Measurements from ENCODE around the gene ZNF83.
"Not testable (repeated sequence)": the region's sequence is repeated elsewhere in the genome, so short reads cannot be mapped to it uniquely, and the experiment has no call there.

Gene ZNF83

DNA sequence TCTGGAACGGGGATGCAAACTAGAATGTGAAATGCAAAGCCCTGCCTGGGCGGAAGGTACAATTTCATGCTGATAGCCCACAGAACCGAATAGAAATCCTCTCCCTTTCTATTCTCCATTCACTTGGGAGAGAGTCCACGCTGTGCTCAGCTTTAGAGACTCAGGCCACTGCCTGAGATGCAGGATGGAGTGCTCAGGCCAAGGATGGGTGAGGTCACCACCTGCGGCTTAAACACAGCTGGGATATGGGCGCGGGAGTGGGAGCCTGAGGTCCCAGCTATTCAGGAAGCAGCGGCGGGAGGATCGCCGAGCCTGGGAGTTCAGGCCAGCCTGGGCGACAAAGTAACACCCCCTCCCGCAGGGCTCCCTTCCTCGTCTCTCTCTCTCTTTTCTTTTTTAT, 446 bp upstream of the ZNF83 start:
- no peak for DNase-seq

DNA sequence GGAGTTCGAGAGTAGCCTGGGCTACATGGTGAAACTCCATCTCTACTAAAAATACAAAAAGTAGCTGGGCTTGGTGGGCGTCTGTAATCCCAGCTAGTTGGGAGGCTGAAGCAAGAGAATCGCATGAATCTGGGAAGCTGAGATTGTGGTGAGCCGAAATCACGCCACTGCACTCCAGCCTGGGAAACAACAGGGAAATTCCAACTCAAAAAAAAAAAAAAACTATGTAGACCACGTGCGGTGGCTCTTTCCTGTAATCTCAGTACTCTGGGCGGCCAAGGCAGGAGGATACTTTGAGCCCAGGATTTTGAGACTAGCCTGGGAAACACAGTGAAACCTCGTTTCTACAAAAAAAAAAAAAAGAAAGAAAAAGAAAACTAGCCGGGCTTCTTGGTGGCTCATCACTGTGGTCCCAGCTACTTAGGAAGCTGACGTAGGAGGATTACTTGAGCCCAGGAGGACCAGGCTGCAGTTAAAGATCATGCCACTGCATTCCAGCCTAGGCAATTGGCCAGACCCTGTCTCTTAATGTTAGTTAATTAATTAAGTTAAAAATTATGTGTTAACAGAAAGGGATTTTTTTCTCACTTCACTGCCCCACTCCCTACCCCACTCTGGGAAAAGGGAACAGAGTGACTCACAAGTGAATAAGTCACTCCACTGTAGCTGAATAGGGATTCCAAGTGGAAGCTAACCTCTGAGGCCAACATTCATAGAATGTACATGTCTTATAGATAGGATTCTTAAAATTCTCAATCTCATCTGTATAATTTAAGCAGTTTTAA, 2.2 kb downstream of the ZNF83 start:
- no peak for DNase-seq

DNA sequence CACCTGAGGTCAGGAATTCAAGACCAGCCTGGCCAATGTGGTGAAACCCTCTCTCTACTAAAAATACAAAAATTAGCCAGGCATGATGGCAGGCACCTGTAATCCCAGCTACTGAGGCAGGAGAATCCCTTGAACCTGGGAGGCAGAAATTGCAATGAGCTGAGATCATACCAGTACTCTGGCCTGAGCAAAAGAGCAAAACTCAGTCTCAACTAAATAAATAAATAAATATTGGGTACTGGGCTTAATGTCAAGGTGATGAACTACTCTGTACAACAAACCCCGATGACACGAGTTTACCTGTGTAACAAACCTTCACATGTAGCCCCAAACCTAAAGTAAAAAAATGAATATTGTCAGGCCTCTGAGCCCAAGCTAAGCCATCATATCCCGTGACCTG, 10.7 kb downstream of the ZNF83 start:
- DNase-seq = not testable (repeated sequence)

DNA sequence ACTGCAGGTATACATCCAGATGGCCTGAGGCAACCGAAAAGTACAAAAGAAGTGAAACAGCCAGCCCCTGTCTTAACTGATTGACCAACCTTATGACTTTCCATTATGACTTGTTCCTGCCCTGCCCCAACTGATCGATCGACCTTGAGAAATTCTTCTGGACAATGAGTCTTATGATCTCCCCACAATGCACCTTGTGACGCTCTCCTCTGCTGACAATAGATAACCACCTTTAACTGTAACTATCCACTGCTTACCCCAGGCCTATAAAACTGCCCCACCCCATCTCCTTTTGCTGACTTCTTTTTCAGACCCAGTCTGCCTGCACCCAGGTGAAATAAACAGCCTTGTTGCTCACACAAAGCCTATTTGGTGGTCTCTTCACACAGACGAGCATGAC, 11.2 kb downstream of the ZNF83 start:
- no peak for DNase-seq

DNA sequence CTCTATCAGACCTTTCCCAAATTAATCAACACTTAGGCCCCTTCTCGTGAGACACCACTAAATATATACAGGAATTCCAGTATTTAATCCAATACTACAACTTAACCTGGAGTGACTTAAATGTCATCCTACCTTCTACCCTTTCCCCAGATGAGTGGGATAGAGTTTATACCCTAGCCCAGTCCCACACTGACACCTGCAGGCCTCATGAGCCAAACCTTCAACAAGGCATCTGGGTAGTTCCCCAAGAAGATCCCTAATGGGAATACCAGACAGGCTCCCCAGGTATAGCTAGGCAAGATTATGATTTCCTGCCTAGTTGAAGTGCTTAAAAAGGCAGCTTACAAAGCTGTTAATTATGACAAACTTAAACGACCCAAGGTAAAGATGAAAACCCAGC, 15.9 kb downstream of the ZNF83 start:
- DNase-seq = no peak

DNA sequence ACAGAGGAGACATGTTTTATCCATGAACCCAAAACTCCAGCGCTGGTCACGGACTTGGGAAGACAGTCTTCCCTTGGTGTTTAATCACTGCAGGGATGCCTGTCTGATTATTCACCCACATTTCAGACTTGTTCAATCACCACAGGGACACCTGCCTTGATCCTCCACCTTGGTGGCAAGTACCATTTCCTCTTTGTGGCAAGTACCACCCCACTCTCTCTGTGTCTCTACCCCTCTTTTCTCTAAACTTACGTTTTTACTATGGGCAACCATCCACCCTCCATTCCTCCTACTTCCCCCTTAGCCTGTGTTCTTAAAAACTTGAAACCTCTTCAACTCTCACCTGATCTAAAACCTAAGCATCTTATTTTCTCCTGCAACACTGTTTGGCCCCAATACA, 16.8 kb downstream of the ZNF83 start:
- no peak for DNase-seq

DNA sequence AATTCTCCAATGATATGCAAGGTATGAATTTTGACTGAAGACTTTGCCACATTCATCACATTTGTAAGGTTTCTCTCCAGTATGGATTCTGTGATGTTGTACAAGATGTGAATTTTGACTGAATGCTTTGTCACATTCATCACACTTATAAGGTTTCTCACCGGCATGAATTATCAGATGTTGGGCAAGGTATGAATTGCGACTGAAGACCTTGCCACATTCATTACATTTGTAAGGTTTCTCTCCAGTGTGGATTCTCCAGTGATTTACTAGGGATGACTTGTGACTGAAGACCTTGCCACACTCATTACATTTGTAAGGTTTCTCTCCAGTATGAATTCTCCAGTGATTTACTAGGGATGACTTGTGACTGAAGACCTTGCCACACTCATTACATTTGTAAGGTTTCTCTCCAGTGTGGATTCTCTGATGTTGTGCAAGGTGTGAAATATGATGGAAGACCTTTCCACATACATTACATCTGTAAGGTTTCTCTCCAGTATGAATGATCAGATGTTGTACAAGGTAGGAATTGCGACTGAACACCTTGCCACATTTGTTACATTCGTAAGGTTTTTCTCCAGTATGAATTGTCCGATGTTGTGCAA, 24.8 kb downstream of the ZNF83 start:
- no peak for DNase-seq

DNA sequence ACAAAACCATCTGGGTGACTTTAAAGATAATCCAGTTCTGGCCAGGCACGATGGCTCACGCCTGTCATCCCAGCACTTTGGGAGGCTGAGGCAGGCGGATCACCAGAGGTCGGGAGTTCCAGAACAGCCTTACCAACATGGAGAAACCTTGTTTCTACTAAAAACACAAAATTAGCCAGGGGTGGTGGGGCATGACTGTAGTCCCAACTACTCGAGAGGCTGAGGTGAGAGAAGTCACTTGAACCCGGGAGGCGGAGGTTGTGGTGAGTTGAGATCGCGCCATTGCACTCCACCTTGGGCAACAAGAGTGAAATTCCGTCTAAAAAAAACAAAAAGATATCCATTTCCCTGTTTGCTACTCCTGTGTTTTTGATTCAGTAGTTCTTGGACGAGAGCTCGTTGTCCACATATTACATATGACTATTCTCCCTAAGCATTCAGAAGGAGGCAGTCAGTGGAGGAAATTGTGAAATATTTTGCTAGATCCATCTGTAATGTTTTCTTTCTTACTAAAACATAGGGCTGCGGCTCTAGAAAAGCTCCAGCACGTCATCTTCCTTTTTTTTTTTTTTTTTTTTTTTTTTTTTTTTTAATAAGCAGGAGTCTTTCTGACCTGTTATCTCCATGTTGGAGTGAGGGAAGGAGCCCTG, 34.5 kb downstream of the ZNF83 start:
- no peak for DNase-seq

DNA sequence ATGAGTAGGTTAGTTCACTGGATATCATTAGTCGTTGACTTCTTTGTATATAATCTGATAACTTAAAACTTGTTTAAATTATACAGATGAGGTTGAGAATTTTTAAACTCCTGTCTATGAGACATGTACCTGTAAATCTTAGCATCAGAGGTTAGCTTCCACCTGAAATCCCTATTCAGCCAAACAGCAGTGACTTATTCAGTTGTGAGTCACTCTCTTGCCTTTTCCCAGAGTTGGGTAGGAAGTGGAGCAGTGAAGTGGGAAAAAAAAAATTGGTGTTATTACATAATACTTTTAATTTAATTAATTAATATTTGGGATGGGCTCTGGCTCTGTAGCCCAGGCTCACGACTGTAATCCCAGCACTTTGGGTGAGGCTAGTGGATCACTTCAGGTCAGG, 35.2 kb downstream of the ZNF83 start:
- no peak for DNase-seq

DNA sequence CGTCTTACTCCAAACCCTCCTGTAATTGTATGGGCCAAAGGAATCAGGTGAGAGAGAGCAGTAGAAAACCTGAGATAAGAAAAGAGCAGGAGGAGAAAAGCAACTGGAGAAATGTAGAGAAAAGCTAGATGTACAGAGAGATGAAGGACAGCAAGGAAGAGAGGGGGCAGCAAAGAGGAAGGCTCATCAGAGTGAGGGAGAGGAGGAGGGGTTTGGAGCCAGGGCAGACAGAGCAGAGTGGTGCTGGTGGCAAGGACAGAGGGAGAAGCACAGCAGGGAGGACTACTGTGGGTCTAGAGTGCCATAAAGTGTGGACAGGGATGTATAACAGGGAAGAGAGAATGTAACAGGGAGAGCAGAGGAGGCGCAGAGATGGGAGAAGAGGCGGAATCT, 36.2 kb downstream of the ZNF83 start:
- not testable (repeated sequence) for DNase-seq

DNA sequence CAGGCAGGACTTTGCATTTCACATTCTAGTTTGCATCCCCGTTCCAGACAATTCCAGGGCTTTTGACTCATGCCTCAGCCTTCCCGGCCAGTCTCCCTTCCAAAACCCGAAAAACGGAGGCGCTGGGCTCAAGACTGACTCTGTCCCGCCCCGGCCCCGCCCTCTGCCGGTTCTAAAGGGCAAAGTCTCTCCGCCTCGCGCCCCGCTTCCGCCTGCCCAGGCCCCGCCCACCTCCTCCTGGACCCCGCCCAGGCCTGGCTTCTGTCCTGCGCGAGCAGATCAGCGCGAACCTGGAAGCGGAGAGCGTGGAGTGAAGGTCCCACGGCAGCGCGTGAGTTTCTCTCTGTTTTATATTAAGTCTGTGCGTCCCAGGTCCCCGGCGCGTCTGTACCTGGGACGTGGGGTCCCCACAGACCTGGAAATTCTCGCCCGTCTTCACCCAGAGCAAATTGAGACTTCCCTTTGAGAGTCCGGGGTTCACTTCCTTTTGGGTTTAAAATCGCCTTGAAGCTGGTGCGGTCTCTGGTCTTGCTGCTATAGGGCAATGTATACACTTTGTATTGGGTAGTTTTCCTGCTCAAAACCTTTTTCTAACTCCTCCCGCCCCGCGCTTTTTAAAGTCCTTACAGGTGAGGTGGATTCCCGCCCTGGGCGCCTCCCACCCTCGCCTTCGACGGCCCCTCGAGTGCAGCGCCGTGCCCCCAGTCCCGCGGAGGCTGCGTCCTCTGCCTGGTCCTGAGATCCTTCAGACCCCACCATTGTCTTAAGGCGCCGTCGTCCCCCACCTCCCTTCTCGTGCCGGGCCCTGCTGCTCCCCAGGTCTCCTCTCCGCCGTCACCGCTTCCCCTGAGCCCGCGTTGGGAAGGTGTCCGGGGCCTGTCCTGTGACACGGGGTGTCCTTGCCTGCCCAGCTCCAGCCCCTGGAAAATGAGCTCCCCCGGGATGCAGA, 36.9 kb downstream of the ZNF83 start:
- peak; percentile 96 for DNase-seq

DNA sequence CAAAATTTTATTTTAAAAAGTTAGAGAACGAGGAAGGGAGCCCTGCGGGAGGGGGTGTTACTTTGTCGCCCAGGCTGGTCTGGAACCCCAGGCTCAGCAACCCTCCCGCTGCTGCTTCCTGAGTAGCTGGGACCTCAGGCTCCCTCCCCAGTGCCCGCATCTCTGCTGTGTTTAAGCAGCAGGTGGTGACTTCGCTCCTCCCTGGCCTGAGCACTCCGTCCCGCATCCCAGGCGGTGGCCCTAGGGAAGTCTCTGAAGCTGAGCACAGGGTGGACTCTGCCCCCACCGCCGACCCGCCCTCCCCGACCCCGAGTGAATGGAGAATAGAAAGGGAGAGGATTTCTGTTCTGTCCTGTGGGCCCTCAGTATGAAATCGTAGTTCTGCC, 37.5 kb downstream of the ZNF83 start:
- no peak for DNase-seq

DNA sequence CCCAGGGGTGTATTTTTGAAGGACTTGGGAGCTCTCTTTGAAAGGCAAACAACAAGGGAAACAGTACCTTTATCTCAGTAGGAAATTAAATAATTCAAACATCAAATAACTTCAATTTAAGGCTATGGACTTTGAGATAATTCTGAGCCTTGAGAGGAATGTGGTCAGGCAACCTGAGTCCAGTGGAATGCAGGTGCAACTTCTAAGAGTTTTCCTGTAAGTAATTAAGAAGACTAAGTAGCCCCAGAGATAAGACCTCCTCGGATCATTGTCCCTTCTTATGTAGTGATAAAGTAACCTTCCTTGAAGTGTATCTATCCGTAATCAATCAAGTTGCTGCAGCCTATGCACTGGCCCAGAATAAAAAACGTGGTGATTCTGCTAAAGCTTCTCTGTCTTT, 38.9 kb downstream of the ZNF83 start:
- DNase-seq = no peak

DNA sequence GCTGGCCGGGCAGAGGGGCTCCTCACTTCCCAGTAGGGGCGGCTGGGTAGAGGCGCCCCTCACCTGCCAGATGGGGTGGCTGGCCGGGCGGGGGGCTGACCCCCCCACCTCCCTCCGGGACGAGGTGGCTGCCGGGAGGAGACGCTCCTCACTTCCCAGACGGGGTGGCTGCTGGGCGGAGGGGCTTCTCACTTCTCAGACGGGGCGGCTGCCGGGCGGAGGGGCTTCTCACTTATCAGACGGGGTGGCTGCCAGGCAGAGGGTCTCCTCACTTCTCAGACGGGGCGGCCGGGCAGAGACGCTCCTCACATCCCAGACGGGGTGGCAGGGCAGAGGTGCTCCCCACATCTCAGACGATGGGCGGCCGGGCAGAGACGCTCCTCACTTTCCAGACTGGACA, 44.7 kb downstream of the ZNF83 start:
- not testable (repeated sequence) for DNase-seq

DNA sequence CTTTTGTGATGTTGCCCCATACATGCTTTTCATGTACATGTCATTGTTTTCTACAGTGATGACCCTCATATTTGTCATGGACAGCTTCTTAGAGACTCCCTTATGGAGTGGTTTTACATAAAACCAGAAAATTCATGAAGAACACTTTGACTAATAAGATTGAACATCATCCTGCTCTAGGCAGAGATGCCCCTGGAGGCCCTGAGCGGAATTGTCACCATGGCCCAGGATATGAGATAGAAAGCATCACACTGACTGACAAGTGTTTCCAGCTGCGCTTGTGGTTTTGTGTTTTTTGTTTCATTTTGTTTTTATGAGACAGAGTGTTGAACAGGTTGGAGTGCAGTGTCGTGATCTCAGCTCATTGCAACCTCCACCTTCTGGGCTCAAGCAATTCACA, 45.9 kb downstream of the ZNF83 start:
- no peak for DNase-seq

DNA sequence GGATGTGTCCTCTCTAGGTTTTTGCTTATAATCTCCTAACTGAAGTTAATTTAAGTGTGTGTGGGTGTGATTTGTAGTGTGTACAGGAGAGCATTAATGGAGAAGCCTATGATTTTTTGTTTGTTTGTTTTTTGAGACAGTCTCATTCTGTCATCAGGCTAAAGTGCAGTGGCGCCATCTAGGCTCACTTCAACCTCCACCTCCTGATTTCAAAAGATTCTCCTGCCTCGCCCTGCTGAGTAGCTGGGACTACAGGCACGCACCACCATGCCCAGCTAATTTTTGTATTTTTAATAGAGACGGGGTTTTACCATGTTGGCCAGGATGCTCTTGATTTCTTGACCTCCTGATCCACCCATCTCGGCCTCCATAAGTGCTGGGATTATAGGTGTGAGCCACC, 47.4 kb downstream of the ZNF83 start:
- DNase-seq = no peak

DNA sequence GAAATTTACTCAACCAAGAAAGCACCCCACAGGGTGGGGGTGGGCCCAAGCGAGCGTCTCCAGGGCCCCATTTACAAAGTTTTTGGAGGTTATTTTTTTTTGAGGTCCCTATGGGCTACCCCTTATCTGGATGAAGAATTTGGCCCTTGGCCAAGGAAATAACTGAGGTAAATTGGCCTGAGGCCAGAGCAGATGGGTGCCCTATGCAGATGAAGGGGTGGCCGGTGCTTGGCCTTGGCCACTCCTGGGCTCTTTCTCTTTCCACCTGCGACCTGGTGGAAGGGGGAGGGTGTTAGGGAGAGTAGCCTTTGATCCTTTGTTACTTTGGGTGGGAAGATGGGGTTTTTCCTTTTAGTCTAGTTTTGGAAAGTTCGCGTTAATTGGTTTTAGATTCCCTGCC, 52.6 kb downstream of the ZNF83 start:
- DNase-seq = no peak

DNA sequence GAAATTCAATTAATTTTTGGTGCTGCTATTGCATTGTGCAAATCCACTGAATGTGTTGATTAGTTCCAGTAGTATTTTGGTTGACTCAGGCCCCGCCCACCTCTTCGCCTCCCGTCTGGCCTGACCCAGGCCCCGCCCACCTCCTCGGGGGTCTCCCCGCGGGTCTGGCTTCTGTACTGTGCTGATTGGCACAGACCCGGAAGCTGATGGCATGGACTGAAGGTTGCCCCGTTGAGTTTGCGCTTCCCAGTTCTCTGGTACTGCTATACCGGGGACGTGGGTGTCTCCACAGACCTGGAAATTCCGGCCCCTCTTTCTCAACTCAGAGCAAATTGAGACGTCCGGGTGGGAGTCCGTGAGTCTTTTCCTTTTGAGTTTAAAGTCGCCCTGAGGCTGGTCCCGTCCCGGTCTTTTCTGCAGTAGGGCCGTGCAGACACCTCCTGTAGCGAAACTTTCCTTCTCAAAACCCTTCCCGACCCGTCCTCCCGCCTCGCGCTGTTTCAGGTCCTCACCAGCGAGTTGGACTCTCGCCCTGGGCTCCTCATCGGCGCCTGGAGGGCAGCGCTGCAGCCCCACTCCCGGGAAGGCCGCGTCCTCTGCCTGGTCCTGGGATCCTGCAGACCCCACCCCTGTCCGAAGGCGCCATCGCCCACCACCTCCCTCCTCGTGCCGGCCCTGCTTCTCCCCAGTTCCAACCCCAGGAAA, 53.3 kb downstream of the ZNF83 start:
- DNase-seq = no peak

DNA sequence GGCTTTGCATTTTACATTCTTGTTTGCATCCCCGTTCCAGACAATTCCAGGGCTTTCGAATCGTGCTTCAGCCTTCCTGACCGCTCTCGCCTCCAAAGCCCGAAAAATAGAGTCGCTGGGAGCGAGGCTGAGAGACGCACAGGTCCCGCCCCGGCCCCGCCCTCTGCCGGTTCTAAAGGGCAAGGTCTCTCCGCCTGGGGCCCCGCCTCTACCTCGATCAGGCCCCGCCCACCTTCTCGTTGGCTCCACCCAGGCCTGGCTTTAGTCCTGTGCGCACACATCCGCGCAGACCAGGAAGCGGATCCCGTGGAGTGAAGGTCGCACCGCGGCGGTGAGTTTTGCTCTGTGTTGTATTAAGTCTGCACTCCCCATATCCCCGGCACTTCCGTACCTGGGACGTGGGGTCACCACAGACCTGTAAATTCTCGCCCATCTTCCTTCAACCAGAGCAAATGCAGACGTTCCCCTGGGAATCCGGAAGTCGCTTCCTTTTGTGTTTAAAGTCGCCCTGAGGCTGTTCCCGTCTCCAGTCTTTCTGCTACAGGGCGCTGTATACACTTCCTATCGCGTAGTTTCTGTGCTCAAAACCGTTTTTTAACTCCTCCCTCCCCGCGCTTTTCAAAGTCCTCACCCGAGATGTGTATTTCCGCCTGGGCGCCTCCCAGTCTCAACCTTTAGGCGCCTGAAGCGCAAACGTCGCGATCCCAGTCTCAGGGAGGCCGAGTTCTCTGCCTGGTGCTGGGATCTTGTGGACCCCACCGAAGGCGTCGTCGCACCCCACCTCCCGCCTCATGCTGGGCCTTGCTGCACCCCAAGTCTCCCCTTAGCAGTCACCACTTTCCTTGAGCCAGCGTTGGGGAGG, 67.9 kb downstream of the ZNF83 start, which contains the start of gene ZNF701:
Gene ZNF701, plus strand, starts transcription at position 288 of the 862 bp plus-strand sequence. CDS start 3,861 bp downstream, outside the sequence.
- peak; percentile 97 to 98 for DNase-seq

DNA sequence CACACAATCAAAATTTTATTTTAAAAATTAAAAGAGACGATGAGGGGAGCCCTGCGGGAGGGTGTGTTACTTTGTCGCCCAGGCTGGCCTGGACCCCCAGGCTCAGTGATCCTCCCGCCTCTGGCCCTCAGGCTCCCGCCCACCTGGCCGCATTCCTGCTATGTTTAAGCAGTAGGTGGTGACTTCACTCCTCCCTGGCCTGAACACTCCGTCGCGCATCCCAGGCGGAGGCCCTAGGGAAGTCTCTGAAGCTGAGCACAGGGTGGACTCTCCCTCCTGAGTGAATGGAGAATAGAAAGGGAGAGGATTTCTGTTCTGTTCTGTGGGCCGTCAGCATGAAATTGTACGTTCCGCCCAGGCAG, 68.5 kb downstream of the ZNF83 start:
- not testable (repeated sequence) for DNase-seq

DNA sequence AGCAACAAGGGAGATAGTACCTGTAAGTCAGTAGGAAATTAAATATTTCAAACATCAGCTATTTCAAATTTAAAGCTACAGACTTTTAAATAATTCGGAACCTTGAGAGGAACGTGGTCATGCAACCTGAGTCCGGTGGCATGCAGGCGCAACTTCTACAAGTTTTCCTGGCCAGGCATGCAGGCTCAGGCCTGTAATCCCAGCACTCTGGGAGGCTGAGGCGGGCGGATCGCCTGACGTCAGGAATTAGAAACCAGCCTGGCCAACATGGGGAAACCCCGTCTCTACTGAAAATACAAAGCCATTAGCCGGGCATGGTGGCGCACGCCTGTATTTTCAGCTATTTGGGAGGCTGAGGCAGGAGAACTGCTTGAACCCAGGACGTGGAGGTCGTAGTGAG, 70.2 kb downstream of the ZNF83 start:
- DNase-seq = no peak
